H9 (cell line): ENCODE data around the gene DNAJA1. TPM values are rescaled to one million over a fixed set of nuclear protein-coding genes. Genes with fewer than 3 reads are reported as not detected.
A peak's percentile ranks its signal among the peaks of the same experiment; 100 is the strongest.

Experiments used
- DNase-seq: peaks from one replicate; pipeline ENCODE4 v3.0.0-alpha.2; 2017
- H2AFZ ChIP-seq: one replicate; pipeline ENCODE4 v1.6.1; 2013; ENCODE audit warnings: mild to moderate bottlenecking, low read length, control low read depth, moderate library complexity
- H2AK5ac ChIP-seq: 2 replicates; pipeline ENCODE4 v1.6.1; 2013; ENCODE audit warnings: low read length, control low read depth, mixed read lengths; ENCODE audit not compliant: insufficient read length
- H2BK120ac ChIP-seq: one replicate; pipeline ENCODE4 v1.6.1; 2013; ENCODE audit warnings: low read depth, mild to moderate bottlenecking, low read length, control low read depth, inconsistent platforms; ENCODE audit not compliant: poor library complexity, severe bottlenecking
- H2BK12ac ChIP-seq: 2 replicates; pipeline ENCODE4 v1.6.1; 2013; ENCODE audit warnings: low read length, control low read depth, mixed read lengths, low read depth; ENCODE audit not compliant: insufficient read length
- H2BK15ac ChIP-seq: 2 replicates; pipeline ENCODE4 v1.6.1; 2013; ENCODE audit warnings: low read depth, low read length, control low read depth
- H2BK20ac ChIP-seq: one replicate; pipeline ENCODE4 v1.6.1; 2013; ENCODE audit warnings: low read depth, mild to moderate bottlenecking, low read length, control low read depth, inconsistent platforms; ENCODE audit not compliant: poor library complexity, severe bottlenecking
- H2BK5ac ChIP-seq: 2 replicates; pipeline ENCODE4 v1.6.1; 2013; ENCODE audit warnings: low read length, control low read depth, mixed read lengths; ENCODE audit not compliant: insufficient read length
- H3K14ac ChIP-seq: 2 replicates; pipeline ENCODE4 v1.6.1; 2013; ENCODE audit warnings: low read length, control low read depth; ENCODE audit not compliant: insufficient read depth
- H3K18ac ChIP-seq: 2 replicates; pipeline ENCODE4 v1.6.1; 2013; ENCODE audit warnings: low read depth, mild to moderate bottlenecking, mixed read lengths, low read length, control low read depth; ENCODE audit not compliant: insufficient read length
- H3K23ac ChIP-seq: 2 replicates; pipeline ENCODE4 v1.6.1; 2013; ENCODE audit warnings: low read length, control low read depth, mixed read lengths, low read depth; ENCODE audit not compliant: insufficient read length
- H3K23me2 ChIP-seq: 2 replicates; pipeline ENCODE4 v1.6.1; 2013; ENCODE audit warnings: low read depth, mild to moderate bottlenecking, mixed read lengths, low read length, control low read depth; ENCODE audit not compliant: insufficient read length, poor library complexity, severe bottlenecking
- H3K27ac ChIP-seq: 2 replicates; pipeline ENCODE4 v1.5.1; 2013; ENCODE audit warnings: low read length, control low read depth, mixed read lengths, low read depth; ENCODE audit not compliant: insufficient read length
- H3K27me3 ChIP-seq: 2 replicates; pipeline ENCODE4 v1.6.1; 2013; ENCODE audit warnings: low read length, control low read depth, inconsistent platforms; ENCODE audit not compliant: insufficient read depth
- H3K4ac ChIP-seq: 2 replicates; pipeline ENCODE4 v1.6.1; 2013; ENCODE audit warnings: low read depth, mild to moderate bottlenecking, control low read depth, inconsistent platforms, low read length, moderate library complexity
- H3K4me1 ChIP-seq: 2 replicates; pipeline ENCODE4 v1.6.1; 2013; ENCODE audit warnings: low read length, control low read depth, inconsistent platforms; ENCODE audit not compliant: insufficient read depth
- H3K4me2 ChIP-seq: 2 replicates; pipeline ENCODE4 v1.6.1; 2013; ENCODE audit warnings: low read length, control low read depth, mixed read lengths; ENCODE audit not compliant: insufficient read length, insufficient read depth
- H3K56ac ChIP-seq: 2 replicates; pipeline ENCODE4 v1.6.1; 2013; ENCODE audit warnings: low read depth, mild to moderate bottlenecking, mixed read lengths, low read length, control low read depth; ENCODE audit not compliant: insufficient read length
- H3K79me1 ChIP-seq: 2 replicates; pipeline ENCODE4 v1.6.1; 2013; ENCODE audit warnings: low read depth, mild to moderate bottlenecking, moderate library complexity, low read length, control low read depth, inconsistent platforms; ENCODE audit not compliant: insufficient read depth, poor library complexity, severe bottlenecking
- H3K79me2 ChIP-seq: 2 replicates; pipeline ENCODE4 v1.6.1; 2013; ENCODE audit warnings: low read length, control low read depth, inconsistent platforms; ENCODE audit not compliant: insufficient read depth
- H3K9ac ChIP-seq: 2 replicates; pipeline ENCODE4 v1.6.1; 2013; ENCODE audit warnings: low read length, control low read depth, mixed read lengths; ENCODE audit not compliant: insufficient read length; ENCODE audit errors: extremely low read depth
- H3K9me3 ChIP-seq: one replicate; pipeline ENCODE4 v1.6.1; 2013; ENCODE audit warnings: low read depth, low read length, inconsistent platforms; ENCODE audit not compliant: control insufficient read depth
- H3T11ph ChIP-seq: one replicate; pipeline ENCODE4 v1.6.1; 2013; ENCODE audit warnings: mild to moderate bottlenecking, low read length, control low read depth, inconsistent platforms
- H4K20me1 ChIP-seq: one replicate; pipeline ENCODE4 v1.6.1; 2013; ENCODE audit not compliant: control insufficient read depth, insufficient read length, insufficient read depth
- H4K5ac ChIP-seq: 2 replicates; pipeline ENCODE4 v1.6.1; 2013; ENCODE audit warnings: low read depth, mild to moderate bottlenecking, mixed read lengths, low read length, control low read depth; ENCODE audit not compliant: insufficient read length
- H4K8ac ChIP-seq: replicated peaks from 2 replicates; pipeline ENCODE4 v1.6.1; 2013; ENCODE audit warnings: low read length, control low read depth, mixed read lengths, low read depth; ENCODE audit not compliant: insufficient read length
- H4K91ac ChIP-seq: 2 replicates; pipeline ENCODE4 v1.6.1; 2013; ENCODE audit warnings: low read depth, mild to moderate bottlenecking, moderate library complexity, mixed read lengths, low read length, control low read depth; ENCODE audit not compliant: insufficient read length
- H3K27ac Mint-ChIP-seq, 3 experiments: 2 replicates in 2 of 3; 3 replicates in 1 of 3; pipeline ENCODE4 v1.8.0; 2020 to 2021; ENCODE audit warnings: mixed read lengths in 3 of 3, mild to moderate bottlenecking in 1 of 3, moderate library complexity in 1 of 3
- H3K27me3 Mint-ChIP-seq: 2 replicates; pipeline ENCODE4 v1.8.0; 2021; ENCODE audit warnings: low read depth, mild to moderate bottlenecking, moderate library complexity, mixed read lengths
- H3K36me3 Mint-ChIP-seq, 3 experiments: 2 replicates in 2 of 3; 3 replicates in 1 of 3; pipeline ENCODE4 v1.8.0; 2020 to 2021; ENCODE audit warnings: low read depth in 3 of 3, mixed read lengths in 3 of 3; ENCODE audit not compliant: insufficient read depth in 1 of 3
- H3K4me1 Mint-ChIP-seq, 2 experiments: 2 replicates each; pipeline ENCODE4 v1.8.0; 2020; ENCODE audit warnings: mixed read lengths in 2 of 2
- H3K4me3 Mint-ChIP-seq, 2 experiments: 2 replicates in 1 of 2; 3 replicates in 1 of 2; pipeline ENCODE4 v1.8.0; 2020 to 2021; ENCODE audit warnings: mild to moderate bottlenecking in 2 of 2, mixed read lengths in 2 of 2, moderate library complexity in 1 of 2
- H3K9me3 Mint-ChIP-seq, 2 experiments: 2 replicates in 1 of 2; 3 replicates in 1 of 2; pipeline ENCODE4 v1.8.0; 2020; ENCODE audit warnings: mild to moderate bottlenecking in 2 of 2, mixed read lengths in 2 of 2, moderate library complexity in 1 of 2
- WGBS: extraction: QIAGEN DNeasy Blood & Tissue Kit; methylation state at CpG from one replicate; pipeline ENCODE4 v1.1.7; 2013; ENCODE audit warnings: missing lambda C conversion rate, low lambda C conversion rate, mixed read lengths; ENCODE audit not compliant: insufficient read length; ENCODE audit errors: extremely low coverage; 5-methylcytosine and 5-hydroxymethylcytosine counted together
- total RNA-seq: library from RNA; stranded (reverse); gene quantifications from 2 replicates; pipeline ENCODE4 v1.2.1, GENCODE V29; 2021
- TF ChIP-seq, protein P1 (sequence below): fragments of 200-600 bp; sonication (generic); conservative IDR thresholded peaks from 3 replicates; pipeline ENCODE4 v1.8.0; 2021; ENCODE audit warnings: antibody characterized with exemption, mild to moderate bottlenecking

Gene DNAJA1
- total RNA-seq, 1 experiment from 2014 or later: 217 TPM

- H2BK5ac ChIP-seq: no peak overlapping the region
- H4K8ac ChIP-seq: no peak overlapping the region
- H3K56ac ChIP-seq: no peak overlapping the region
- Mint-ChIP-seq H3K4me1 (peaks cover 17 to 19% of the 10 kb centered on the region in 2 experiments), H3K4me3 (peak overlapping the region; percentile 70 to 83), H3K27ac (peak overlapping the region in 2 of 3 experiments; percentile 78 to 83; a peak in 2 of 7 replicates), H3K27me3 (no peaks in the 10 kb centered on the region), H3K9me3 (no peaks in the 10 kb centered on the region), H3K36me3 (peaks cover 9 to 42% (median 28%) of the 10 kb centered on the region in 3 experiments; a peak in 6 of 7 replicates)
- no peak overlapping the region for H3K14ac ChIP-seq
- H3T11ph ChIP-seq: no peak overlapping the region
- DNase-seq: no peak
- H2BK12ac ChIP-seq: no peak overlapping the region
- H3K4ac ChIP-seq: no peak overlapping the region
- no peaks in the 10 kb centered on the region for H3K79me2 ChIP-seq
- H3K4me2 ChIP-seq: peak overlapping the region; percentile 64
- TF ChIP-seq, protein P1, sequence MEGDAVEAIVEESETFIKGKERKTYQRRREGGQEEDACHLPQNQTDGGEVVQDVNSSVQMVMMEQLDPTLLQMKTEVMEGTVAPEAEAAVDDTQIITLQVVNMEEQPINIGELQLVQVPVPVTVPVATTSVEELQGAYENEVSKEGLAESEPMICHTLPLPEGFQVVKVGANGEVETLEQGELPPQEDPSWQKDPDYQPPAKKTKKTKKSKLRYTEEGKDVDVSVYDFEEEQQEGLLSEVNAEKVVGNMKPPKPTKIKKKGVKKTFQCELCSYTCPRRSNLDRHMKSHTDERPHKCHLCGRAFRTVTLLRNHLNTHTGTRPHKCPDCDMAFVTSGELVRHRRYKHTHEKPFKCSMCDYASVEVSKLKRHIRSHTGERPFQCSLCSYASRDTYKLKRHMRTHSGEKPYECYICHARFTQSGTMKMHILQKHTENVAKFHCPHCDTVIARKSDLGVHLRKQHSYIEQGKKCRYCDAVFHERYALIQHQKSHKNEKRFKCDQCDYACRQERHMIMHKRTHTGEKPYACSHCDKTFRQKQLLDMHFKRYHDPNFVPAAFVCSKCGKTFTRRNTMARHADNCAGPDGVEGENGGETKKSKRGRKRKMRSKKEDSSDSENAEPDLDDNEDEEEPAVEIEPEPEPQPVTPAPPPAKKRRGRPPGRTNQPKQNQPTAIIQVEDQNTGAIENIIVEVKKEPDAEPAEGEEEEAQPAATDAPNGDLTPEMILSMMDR: no peak
- no peak overlapping the region for H2BK20ac ChIP-seq
- H2BK120ac ChIP-seq: no peak overlapping the region
- no peak overlapping the region for H4K91ac ChIP-seq
- H3K27ac ChIP-seq: no peak overlapping the region
- H4K5ac ChIP-seq: no peak overlapping the region
- H4K20me1 ChIP-seq: no peaks in the 10 kb centered on the region
- H2AFZ ChIP-seq: no peak overlapping the region
- no peaks in the 10 kb centered on the region for H3K79me1 ChIP-seq
- H3K27me3 ChIP-seq: no peaks in the 10 kb centered on the region
- WGBS: no CpG with 5 or more reads among the region's 8 CpGs
- H3K9ac ChIP-seq: no peak overlapping the region
- no peak overlapping the region for H3K23ac ChIP-seq
- H3K23me2 ChIP-seq: peaks cover 7% of the 10 kb centered on the region
- no peak overlapping the region for H2BK15ac ChIP-seq
- H3K18ac ChIP-seq: no peak overlapping the region
- no peak overlapping the region for H2AK5ac ChIP-seq
- 0 out of 2 replicates have a peak, but pooled peaks cover 3% of the 10 kb centered on the region for H3K4me1 ChIP-seq
- H3K9me3 ChIP-seq: no peaks in the 10 kb centered on the region
These were observed 18.6 kb downstream of the DNAJA1 start for GRCh38 chr9:33043671-33044070.
